Fibroblast of lung (primary cell): ENCODE data around the gene TRERF1.

Experiments
- EZH2 ChIP-seq: IDR thresholded peaks from 2 replicates; pipeline ENCODE4 v1.5.1; 2012; ENCODE audit warnings: low read length, control low read depth, mild to moderate bottlenecking; ENCODE audit errors: missing control alignments
- TF ChIP-seq, protein P1 (sequence below), 2 donors: IDR thresholded peaks in 1 of 2; conservative IDR thresholded peaks in 1 of 2; 1 replicate in 1 of 2; 2 replicates in 1 of 2; pipeline ENCODE4 v1.5.1; 2011 to 2012; ENCODE audit warnings: low read length in 2 of 2, control low read depth in 1 of 2, inconsistent platforms in 1 of 2, low read depth in 1 of 2, mild to moderate bottlenecking in 1 of 2

- TF ChIP-seq, protein P1, sequence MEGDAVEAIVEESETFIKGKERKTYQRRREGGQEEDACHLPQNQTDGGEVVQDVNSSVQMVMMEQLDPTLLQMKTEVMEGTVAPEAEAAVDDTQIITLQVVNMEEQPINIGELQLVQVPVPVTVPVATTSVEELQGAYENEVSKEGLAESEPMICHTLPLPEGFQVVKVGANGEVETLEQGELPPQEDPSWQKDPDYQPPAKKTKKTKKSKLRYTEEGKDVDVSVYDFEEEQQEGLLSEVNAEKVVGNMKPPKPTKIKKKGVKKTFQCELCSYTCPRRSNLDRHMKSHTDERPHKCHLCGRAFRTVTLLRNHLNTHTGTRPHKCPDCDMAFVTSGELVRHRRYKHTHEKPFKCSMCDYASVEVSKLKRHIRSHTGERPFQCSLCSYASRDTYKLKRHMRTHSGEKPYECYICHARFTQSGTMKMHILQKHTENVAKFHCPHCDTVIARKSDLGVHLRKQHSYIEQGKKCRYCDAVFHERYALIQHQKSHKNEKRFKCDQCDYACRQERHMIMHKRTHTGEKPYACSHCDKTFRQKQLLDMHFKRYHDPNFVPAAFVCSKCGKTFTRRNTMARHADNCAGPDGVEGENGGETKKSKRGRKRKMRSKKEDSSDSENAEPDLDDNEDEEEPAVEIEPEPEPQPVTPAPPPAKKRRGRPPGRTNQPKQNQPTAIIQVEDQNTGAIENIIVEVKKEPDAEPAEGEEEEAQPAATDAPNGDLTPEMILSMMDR (conservative IDR thresholded peaks at IDR 0.05 in 1 of 2, IDR thresholded peaks at IDR 0.05 in 1 of 2; ENCODE audit: low read depth in 1 of 2, low read length in 2 of 2): no peak
- no peak for TF ChIP-seq EZH2
Observed at GRCh38 chr6:42176981-42177380, 274.7 kb downstream of the TRERF1 start.
